GM12878 (cell line): ENCODE data around the gene PRKAB2. TPM values are rescaled to one million over a fixed set of nuclear protein-coding genes. Genes with fewer than 3 reads are reported as not detected.

Source experiments
- ATAC-seq: fragments of 200-7000 bp; cut with Tn5 transposase; 3 replicates; pipeline ENCODE4 v1.9.1; 2020; ENCODE audit warnings: mild to moderate bottlenecking, moderate library complexity
- BruUV-seq: library from RNA; stranded (reverse); fragments of 400-500 nt; replicated peaks from 2 replicates; lab custom pipeline; 2021; lab: Mats Ljungman, UMichigan
- CTCF ChIA-PET: fragments of 300-600 bp; sonication (Branson Sonifier 250); formaldehyde crosslinking; extraction: SDS; loops from one replicate; lab custom pipeline; 2021; ENCODE audit warnings: inconsistent platforms; lab: Yijun Ruan, JAX
- POLR2A ChIA-PET: fragments of 350-600 bp; formaldehyde crosslinking; extraction: SDS; loops from one replicate; lab custom pipeline; 2021; ENCODE audit warnings: inconsistent platforms; lab: Charles Lee
- RAD21 ChIA-PET: fragments of 300-600 bp; sonication (Branson Sonifier 250); formaldehyde crosslinking; loops from one replicate; lab custom pipeline; 2023; ENCODE audit warnings: antibody characterized with exemption; ENCODE audit not compliant: unreplicated experiment; lab: Charles Lee
- SMC1A ChIA-PET: fragments of 300-600 bp; sonication (Branson Sonifier 250); formaldehyde crosslinking; loops from one replicate; lab custom pipeline; 2023; ENCODE audit not compliant: unreplicated experiment, uncharacterized antibody; lab: Charles Lee
- DNase-seq: peaks from one replicate; pipeline ENCODE4 v3.0.0-alpha.2; 2011; ENCODE audit warnings: low read depth, low spot score
- FAIRE-seq: peaks from 3 replicates; lab custom pipeline; 2011; peaks lifted over from hg19 to GRCh38; lab: Jason Lieb, UNC
- H2AFZ ChIP-seq: 2 replicates; pipeline ENCODE4 v1.6.0; 2011; ENCODE audit warnings: low read depth, low read length, control low read depth; ENCODE audit not compliant: control insufficient read depth
- H3K27ac ChIP-seq: 2 replicates; pipeline ENCODE4 v1.5.1; 2011; ENCODE audit warnings: control low read depth; ENCODE audit not compliant: control insufficient read depth, insufficient read depth
- H3K27me3 ChIP-seq, 2 experiments: replicated peaks in 1 of 2; 2 replicates each; pipeline versions ENCODE4 v1.6.0 to v1.6.1; 2011; ENCODE audit warnings: low read length in 1 of 2; ENCODE audit not compliant: control insufficient read depth in 2 of 2, insufficient read depth in 2 of 2
- H3K36me3 ChIP-seq, 2 experiments: 2 replicates each; pipeline ENCODE4 v1.5.1; 2011; ENCODE audit warnings: low read length in 1 of 2; ENCODE audit not compliant: control insufficient read depth in 2 of 2, insufficient read depth in 2 of 2
- H3K4me1 ChIP-seq: 2 replicates; pipeline ENCODE4 v1.6.1; 2011; ENCODE audit warnings: mild to moderate bottlenecking, low read length, moderate library complexity, mixed read lengths; ENCODE audit not compliant: control insufficient read depth, insufficient read depth
- H3K4me2 ChIP-seq: 2 replicates; pipeline ENCODE4 v1.6.0; 2011; ENCODE audit warnings: control low read depth; ENCODE audit not compliant: control insufficient read depth, insufficient read depth
- H3K4me3 ChIP-seq: fragments of 200-600 bp; sonication (generic); 2 replicates; pipeline ENCODE4 v1.5.1; 2016
- H3K79me2 ChIP-seq: 2 replicates; pipeline ENCODE4 v1.6.0; 2011; ENCODE audit warnings: low read length; ENCODE audit not compliant: control insufficient read depth, insufficient read depth
- H3K9ac ChIP-seq: 2 replicates; pipeline ENCODE4 v1.8.0; 2011; ENCODE audit warnings: low read length, control low read depth, mixed read lengths; ENCODE audit not compliant: control insufficient read depth, insufficient read depth
- H3K9me3 ChIP-seq: replicated peaks from 3 replicates; pipeline ENCODE4 v1.5.1; 2011; ENCODE audit warnings: mild to moderate bottlenecking, low read length; ENCODE audit not compliant: control insufficient read depth, insufficient read depth
- H4K20me1 ChIP-seq: 2 replicates; pipeline ENCODE4 v1.6.0; 2011; ENCODE audit not compliant: control insufficient read depth, insufficient read depth
- CBX5 ChIP-seq: sonication (generic); IDR thresholded peaks from 2 replicates; pipeline ENCODE4 v1.6.1; 2016; ENCODE audit warnings: low read depth, moderate library complexity, mild to moderate bottlenecking, inconsistent platforms
- EP300 ChIP-seq, 2 experiments: fragments of 150-350 bp in 1 of 2; IDR thresholded peaks; 2 replicates each; pipeline ENCODE4 v1.6.1; 2011 to 2012; ENCODE audit warnings: low read depth in 2 of 2, low read length in 2 of 2, borderline replicate concordance in 1 of 2, improper control_type of control experiment in 1 of 2, inconsistent platforms in 1 of 2; ENCODE audit not compliant: control insufficient read depth in 1 of 2
- ETV6 ChIP-seq, 2 experiments: fragments of 450-650 bp in 1 of 2; IDR thresholded peaks in 1 of 2; conservative IDR thresholded peaks in 1 of 2; 2 replicates each; pipeline ENCODE4 v1.6.1; 2014; ENCODE audit warnings: antibody characterized with exemption in 1 of 2, borderline replicate concordance in 1 of 2, low read depth in 1 of 2, mild to moderate bottlenecking in 1 of 2, moderate library complexity in 1 of 2
- HDAC2 ChIP-seq: fragments of 200-600 bp; sonication (generic); IDR thresholded peaks from 2 replicates; pipeline ENCODE4 v1.6.1; 2017
- LARP7 ChIP-seq: fragments of 450-650 bp; IDR thresholded peaks from 2 replicates; pipeline ENCODE4 v1.6.1; 2017; ENCODE audit warnings: mild to moderate bottlenecking
- NFXL1 ChIP-seq: fragments of 450-650 bp; IDR thresholded peaks from 2 replicates; pipeline ENCODE4 v1.6.1; 2017; ENCODE audit warnings: antibody characterized with exemption, mild to moderate bottlenecking, borderline replicate concordance
- NR2F1 ChIP-seq: fragments of 450-650 bp; conservative IDR thresholded peaks from 2 replicates; pipeline ENCODE4 v1.6.1; 2017; ENCODE audit warnings: mild to moderate bottlenecking
- SMAD1 ChIP-seq: fragments of 450-650 bp; IDR thresholded peaks from 2 replicates; pipeline ENCODE4 v1.6.1; 2018; ENCODE audit warnings: mild to moderate bottlenecking, low read depth; ENCODE audit not compliant: partially characterized antibody
- SMC3 ChIP-seq: IDR thresholded peaks from 2 replicates; pipeline ENCODE4 v1.6.1; 2011; ENCODE audit warnings: low read length, improper control_type of control experiment, borderline replicate concordance
- SP1 ChIP-seq: IDR thresholded peaks from one replicate; pipeline ENCODE4 v1.6.1; 2011; ENCODE audit warnings: low read depth, low read length
- SREBF1 ChIP-seq: IDR thresholded peaks from 2 replicates; pipeline ENCODE4 v1.6.1; 2012; ENCODE audit warnings: mild to moderate bottlenecking, low read length
- WGBS: methylation state at CpG from one replicate; pipeline ENCODE4 v1.1.6; 2016; ENCODE audit warnings: low lambda C conversion rate; ENCODE audit not compliant: insufficient replicate concordance, insufficient coverage; ENCODE audit errors: missing lambda C conversion rate; 5-methylcytosine and 5-hydroxymethylcytosine counted together
- in situ Hi-C: fragments of 300-500 bp; cut with MboI; formaldehyde crosslinking; loops from 9 replicates; pipeline ENCODE4 v1.14.3; 2018; ENCODE audit warnings: mixed read lengths
- intact Hi-C: fragments of 100-400 bp; cut with micrococcal nuclease; formaldehyde crosslinking; loops from one replicate; pipeline ENCODE4 v1.14.2; 2022; ENCODE audit not compliant: unreplicated experiment
- polyA plus RNA-seq, 11 experiments: library from polyadenylated mRNA; depleted of rRNA in 4 of 11; unstranded in 6 of 11; stranded (reverse) in 5 of 11; fragments of >200 nt; fragmentation: Nextera tagmentation in 4 of 11; fragmentation: Illumina TruSeq in 1 of 11; extraction: Ambion mirVana in 4 of 11; extraction: Trizol in 1 of 11; gene quantifications; 1 replicate in 1 of 11; 2 replicates in 10 of 11; pipeline versions ENCODE4 v1.2.1 to v1.2.3, GENCODE V29; 2011 to 2016; ENCODE audit warnings: inconsistent platforms in 2 of 11, missing spikeins in 2 of 11, low read depth in 1 of 11
- total RNA-seq, 4 experiments: library from RNA; depleted of rRNA in 3 of 4; stranded (reverse); fragments of >200 nt in 3 of 4; fragmentation: Illumina TruSeq in 1 of 4; extraction: Trizol in 1 of 4; gene quantifications; 2 replicates each; pipeline versions ENCODE4 v1.2.1 to v1.2.3, GENCODE V29; 2013 to 2021
- TF ChIP-seq, protein P1 (sequence below): fragments of 450-650 bp; IDR thresholded peaks from 2 replicates; pipeline ENCODE4 v1.6.1; 2016; ENCODE audit warnings: mild to moderate bottlenecking
- TF ChIP-seq, protein P2 (sequence below): IDR thresholded peaks from 2 replicates; pipeline ENCODE4 v1.6.1; 2011; ENCODE audit warnings: mild to moderate bottlenecking, low read depth, low read length, moderate library complexity; ENCODE audit not compliant: insufficient replicate concordance
- TF ChIP-seq, protein P3 (sequence below): fragments of 450-650 bp; IDR thresholded peaks from 2 replicates; pipeline ENCODE4 v1.6.1; 2017; ENCODE audit warnings: antibody characterized with exemption, mild to moderate bottlenecking, moderate library complexity

Gene PRKAB2
- total and polyA plus RNA-seq, 10 of the 15 experiments (the other 5 are each of a cell fraction or from before 2014, with no cell fraction given) = 2.2 to 26.4 (median 6.7) TPM

DNA sequence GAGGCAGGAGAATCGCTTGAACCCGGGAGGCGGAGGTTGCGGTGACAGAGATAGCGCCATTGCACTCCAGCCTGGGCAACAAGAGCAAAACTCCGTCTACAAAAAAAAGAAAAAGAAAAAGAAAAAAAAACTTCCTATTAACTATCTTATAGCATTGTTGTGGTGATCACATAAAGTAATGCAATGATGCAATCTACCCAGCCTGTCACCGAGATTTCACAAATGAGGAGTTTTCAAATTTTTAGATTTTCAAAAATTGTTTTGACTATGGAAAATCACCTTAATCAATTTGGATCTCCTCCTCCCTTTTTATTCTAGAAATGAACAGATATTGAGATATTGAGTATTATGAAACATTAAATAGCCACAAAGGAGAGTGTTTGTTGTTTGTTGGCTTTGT is 44.9 kb upstream of the PRKAB2 start:
- RAD21 ChIA-PET = no interaction called here
- no peak for FAIRE-seq
- Histone ChIP-seq H2AFZ (no peak overlapping the region), H3K27ac (no peak overlapping the region), H3K4me2 (no peak overlapping the region), H4K20me1 (no peaks in the 10 kb centered on the region), H3K79me2 (no peaks in the 10 kb centered on the region), H3K9ac (no peak overlapping the region), H3K9me3 (no peaks in the 10 kb centered on the region), H3K4me3 (no peak overlapping the region), H3K36me3 (no peaks in the 10 kb centered on the region), H3K27me3 (no peaks in the 10 kb centered on the region), H3K4me1 (no peaks in the 10 kb centered on the region)
- SMC1A ChIA-PET = no interaction called here
- no TSS peak for BruUV-seq
- no peak for DNase-seq
- CTCF ChIA-PET = no interaction called here
- TF ChIP-seq SMAD1 = no peak
- TF ChIP-seq NR2F1 = no peak
- no peak for TF ChIP-seq HDAC2
- TF ChIP-seq CBX5 = no peak
- TF ChIP-seq SMC3 = no peak
- TF ChIP-seq, protein P1, sequence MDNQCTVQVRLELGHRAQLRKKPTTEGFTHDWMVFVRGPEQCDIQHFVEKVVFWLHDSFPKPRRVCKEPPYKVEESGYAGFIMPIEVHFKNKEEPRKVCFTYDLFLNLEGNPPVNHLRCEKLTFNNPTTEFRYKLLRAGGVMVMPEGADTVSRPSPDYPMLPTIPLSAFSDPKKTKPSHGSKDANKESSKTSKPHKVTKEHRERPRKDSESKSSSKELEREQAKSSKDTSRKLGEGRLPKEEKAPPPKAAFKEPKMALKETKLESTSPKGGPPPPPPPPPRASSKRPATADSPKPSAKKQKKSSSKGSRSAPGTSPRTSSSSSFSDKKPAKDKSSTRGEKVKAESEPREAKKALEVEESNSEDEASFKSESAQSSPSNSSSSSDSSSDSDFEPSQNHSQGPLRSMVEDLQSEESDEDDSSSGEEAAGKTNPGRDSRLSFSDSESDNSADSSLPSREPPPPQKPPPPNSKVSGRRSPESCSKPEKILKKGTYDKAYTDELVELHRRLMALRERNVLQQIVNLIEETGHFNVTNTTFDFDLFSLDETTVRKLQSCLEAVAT = no peak
- no peak for TF ChIP-seq SP1
- POLR2A ChIA-PET = no interaction called here
- intact Hi-C loops = no loop called here
- no peak for ATAC-seq
- WGBS = 85% methylated on average over 7 of the region's 7 CpGs
- in situ Hi-C loops = no loop called here

GRCh38 chr1:147216124-147216523 is 43.9 kb upstream of the PRKAB2 start:
- no peaks in the 10 kb centered on the region for H3K79me2 ChIP-seq
- no peak overlapping the region for H3K4me2 ChIP-seq
- ATAC-seq = no peak
- 59% methylated on average over 3 of the region's 3 CpGs for WGBS
- in situ Hi-C loops = no loop called here
- H3K36me3 ChIP-seq = no peaks in the 10 kb centered on the region
- no peak for FAIRE-seq
- BruUV-seq = no TSS peak
- H3K27ac ChIP-seq = no peak overlapping the region
- no peak overlapping the region for H3K9ac ChIP-seq
- no peaks in the 10 kb centered on the region for H3K9me3 ChIP-seq
- no peak for DNase-seq
- no peaks in the 10 kb centered on the region for H3K4me1 ChIP-seq
- ChIA-PET POLR2A (no interaction called here), CTCF (no interaction called here), RAD21 (no interaction called here), SMC1A (no interaction called here)
- intact Hi-C loops = no loop called here
- no peak overlapping the region for H3K4me3 ChIP-seq
- H2AFZ ChIP-seq = no peak overlapping the region
- H4K20me1 ChIP-seq = no peaks in the 10 kb centered on the region
- H3K27me3 ChIP-seq = no peaks in the 10 kb centered on the region
- TF ChIP-seq SREBF1 = no peak
- no peak for TF ChIP-seq NFXL1
- no peak for TF ChIP-seq LARP7
- TF ChIP-seq, protein P2, sequence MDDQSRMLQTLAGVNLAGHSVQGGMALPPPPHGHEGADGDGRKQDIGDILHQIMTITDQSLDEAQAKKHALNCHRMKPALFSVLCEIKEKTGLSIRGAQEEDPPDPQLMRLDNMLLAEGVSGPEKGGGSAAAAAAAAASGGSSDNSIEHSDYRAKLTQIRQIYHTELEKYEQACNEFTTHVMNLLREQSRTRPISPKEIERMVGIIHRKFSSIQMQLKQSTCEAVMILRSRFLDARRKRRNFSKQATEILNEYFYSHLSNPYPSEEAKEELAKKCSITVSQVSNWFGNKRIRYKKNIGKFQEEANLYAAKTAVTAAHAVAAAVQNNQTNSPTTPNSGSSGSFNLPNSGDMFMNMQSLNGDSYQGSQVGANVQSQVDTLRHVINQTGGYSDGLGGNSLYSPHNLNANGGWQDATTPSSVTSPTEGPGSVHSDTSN = no peak
- TF ChIP-seq EP300 (IDR thresholded peaks at IDR 0.05; ENCODE audit: borderline replicate concordance in 1 of 2, control insufficient read depth in 1 of 2, low read depth in 2 of 2, low read length in 2 of 2) = no peak
- TF ChIP-seq, protein P3, sequence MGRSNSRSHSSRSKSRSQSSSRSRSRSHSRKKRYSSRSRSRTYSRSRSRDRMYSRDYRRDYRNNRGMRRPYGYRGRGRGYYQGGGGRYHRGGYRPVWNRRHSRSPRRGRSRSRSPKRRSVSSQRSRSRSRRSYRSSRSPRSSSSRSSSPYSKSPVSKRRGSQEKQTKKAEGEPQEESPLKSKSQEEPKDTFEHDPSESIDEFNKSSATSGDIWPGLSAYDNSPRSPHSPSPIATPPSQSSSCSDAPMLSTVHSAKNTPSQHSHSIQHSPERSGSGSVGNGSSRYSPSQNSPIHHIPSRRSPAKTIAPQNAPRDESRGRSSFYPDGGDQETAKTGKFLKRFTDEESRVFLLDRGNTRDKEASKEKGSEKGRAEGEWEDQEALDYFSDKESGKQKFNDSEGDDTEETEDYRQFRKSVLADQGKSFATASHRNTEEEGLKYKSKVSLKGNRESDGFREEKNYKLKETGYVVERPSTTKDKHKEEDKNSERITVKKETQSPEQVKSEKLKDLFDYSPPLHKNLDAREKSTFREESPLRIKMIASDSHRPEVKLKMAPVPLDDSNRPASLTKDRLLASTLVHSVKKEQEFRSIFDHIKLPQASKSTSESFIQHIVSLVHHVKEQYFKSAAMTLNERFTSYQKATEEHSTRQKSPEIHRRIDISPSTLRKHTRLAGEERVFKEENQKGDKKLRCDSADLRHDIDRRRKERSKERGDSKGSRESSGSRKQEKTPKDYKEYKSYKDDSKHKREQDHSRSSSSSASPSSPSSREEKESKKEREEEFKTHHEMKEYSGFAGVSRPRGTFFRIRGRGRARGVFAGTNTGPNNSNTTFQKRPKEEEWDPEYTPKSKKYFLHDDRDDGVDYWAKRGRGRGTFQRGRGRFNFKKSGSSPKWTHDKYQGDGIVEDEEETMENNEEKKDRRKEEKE = no peak
- TF ChIP-seq ETV6 (conservative IDR thresholded peaks at IDR 0.05 in 1 of 2, IDR thresholded peaks at IDR 0.05 in 1 of 2; ENCODE audit: borderline replicate concordance in 1 of 2, low read depth in 1 of 2) = no peak
